Measurements from ENCODE around the gene ZNF260. TPM values are rescaled to one million over a fixed set of nuclear protein-coding genes. Genes with fewer than 3 reads are reported as not detected.

ZNF260 gene
- 6.3 to 14.2 TPM (median 8.1 TPM) in 5 replicates for total RNA-seq (2022; extraction: Qiagen RNA extraction; ENCODE audit: low read depth)

GRCh38 chr19:36528194-36528920, at the start of gene ZNF260:
Gene ZNF260, minus strand, starts transcription at chr19:36528271. Its CDS starts 13,033 bp downstream, at chr19:36515238.

GRCh38 chr19:36573020-36573894, 45.2 kb upstream of the ZNF260 start, which contains the start of gene ZNF529:
Gene ZNF529, minus strand, starts transcription at chr19:36573292. Its CDS starts 946 bp downstream, at chr19:36572346.

GRCh38 chr19:36489118-36489919, 38.8 kb downstream of the ZNF260 start, which contains the start of gene ZNF566:
Gene ZNF566, minus strand, starts transcription at chr19:36489561. Its CDS starts 13,004 bp downstream, at chr19:36476557.

Other genes starting within 250 kb of the ZNF260 start
- 1.8 to 2.5 TPM (median 2.3 TPM) in 5 replicates for gene ZFP14, start 149.1 kb downstream of the ZNF260 start, total RNA-seq (2022; extraction: Qiagen RNA extraction; ENCODE audit: low read depth)
- 1.6 to 2.2 TPM (median 1.9 TPM) in 5 replicates for gene ZFP82, start 109.6 kb downstream of the ZNF260 start, total RNA-seq (2022; extraction: Qiagen RNA extraction; ENCODE audit: low read depth)
- 7.2 to 9.2 TPM (median 8.3 TPM) in 5 replicates for gene ZNF566, start 38.7 kb downstream of the ZNF260 start, total RNA-seq (2022; extraction: Qiagen RNA extraction; ENCODE audit: low read depth)
- gene ZNF529, start 45.0 kb upstream of the ZNF260 start, total RNA-seq (2022; extraction: Qiagen RNA extraction; ENCODE audit: low read depth): 1.8 to 3.3 TPM (median 2.6 TPM) in 5 replicates
- 0.03 to 0.10 TPM (median 0.07 TPM) in 3 of 5 replicates, not detected in the others for gene ZNF382, start 77.0 kb upstream of the ZNF260 start, total RNA-seq (2022; extraction: Qiagen RNA extraction; ENCODE audit: low read depth)
- gene ZNF461, start 138.6 kb upstream of the ZNF260 start, total RNA-seq (2022; extraction: Qiagen RNA extraction; ENCODE audit: low read depth): 4.9 to 8.0 TPM (median 7.5 TPM) in 5 replicates
- 7.2 to 10.2 TPM (median 9.6 TPM) in 5 replicates for gene ZNF567, start 159.3 kb upstream of the ZNF260 start, total RNA-seq (2022; extraction: Qiagen RNA extraction; ENCODE audit: low read depth)
- 0.27 to 1.0 TPM (median 0.47 TPM) in 5 replicates for gene ZNF850, start 244.5 kb upstream of the ZNF260 start, total RNA-seq (2022; extraction: Qiagen RNA extraction; ENCODE audit: low read depth)

Measured in A549 treated with GW870086 at 1 μM for 4 hours (cell line).